GM08714 (cell line): ENCODE results near the gene CDKAL1.

Source experiments
- H3K4me3 ChIP-seq: fragments of 200-500 bp; sonication (Bioruptor generic); 2 replicates; pipeline ENCODE4 v1.5.1; 2014; ENCODE audit warnings: mild to moderate bottlenecking, low read length, inconsistent platforms
- ZNF274 ChIP-seq: IDR thresholded peaks from 2 replicates; pipeline ENCODE4 v1.6.1; 2012; ENCODE audit warnings: mild to moderate bottlenecking, low read depth, low read length

Gene CDKAL1

GRCh38 chr6:20876561-20876960 is 342.3 kb downstream of the CDKAL1 start:
- TF ChIP-seq ZNF274, result no peak
- no peak overlapping the region for H3K4me3 ChIP-seq

- no peak for TF ChIP-seq ZNF274
- H3K4me3 ChIP-seq, result no peak overlapping the region
Measured at GRCh38 chr6:20877008-20877937, 343.0 kb downstream of the CDKAL1 start.

- no peak for TF ChIP-seq ZNF274
- no peak overlapping the region for H3K4me3 ChIP-seq
Measured at GRCh38 chr6:20879121-20879520, 344.9 kb downstream of the CDKAL1 start.

DNA sequence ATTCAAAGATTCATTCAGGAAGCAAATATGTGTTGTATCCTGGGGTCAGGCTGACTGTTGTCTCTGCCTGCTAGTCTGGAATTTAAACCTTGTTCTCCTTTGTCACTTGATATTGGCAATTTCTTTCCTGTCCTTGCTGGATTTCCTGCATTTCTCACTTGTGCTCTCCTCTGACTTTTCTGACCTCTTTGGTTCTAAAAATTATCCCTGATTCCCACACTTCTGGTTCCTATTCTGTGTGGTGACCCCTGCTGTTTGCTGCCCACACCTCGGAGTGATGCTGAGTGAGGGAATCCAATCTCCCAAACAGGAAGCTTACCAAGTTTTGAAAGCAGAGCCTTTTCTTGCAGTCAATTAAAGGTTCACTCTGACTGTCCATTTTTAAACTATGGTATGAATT is 345.3 kb downstream of the CDKAL1 start:
- 0 out of 2 replicates have a peak overlapping the region, but pooled peaks have one; percentile 8 for H3K4me3 ChIP-seq
- TF ChIP-seq ZNF274, result no peak

DNA sequence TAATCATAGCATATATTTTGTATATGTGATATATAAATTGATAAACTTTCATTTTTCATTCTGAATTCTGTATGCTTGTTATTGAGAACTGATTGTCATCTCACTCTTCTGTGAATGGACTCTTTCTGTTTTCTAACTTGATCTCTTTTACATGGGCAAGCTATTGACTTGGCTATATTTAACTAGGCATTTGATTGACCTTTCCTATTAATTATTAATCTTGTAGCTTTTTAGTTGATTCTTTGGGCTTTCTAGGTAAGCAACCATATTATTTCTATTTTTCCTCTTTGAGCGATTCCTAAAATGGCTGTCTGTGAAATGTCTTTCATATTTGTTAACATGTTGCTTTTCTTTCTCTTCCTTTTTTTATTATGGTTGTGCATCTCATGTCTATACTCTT is 347.1 kb downstream of the CDKAL1 start:
- TF ChIP-seq ZNF274, result no peak
- no peak overlapping the region for H3K4me3 ChIP-seq

GRCh38 chr6:20882014-20882413 is 347.8 kb downstream of the CDKAL1 start:
- H3K4me3 ChIP-seq, result no peak overlapping the region
- no peak for TF ChIP-seq ZNF274

DNA sequence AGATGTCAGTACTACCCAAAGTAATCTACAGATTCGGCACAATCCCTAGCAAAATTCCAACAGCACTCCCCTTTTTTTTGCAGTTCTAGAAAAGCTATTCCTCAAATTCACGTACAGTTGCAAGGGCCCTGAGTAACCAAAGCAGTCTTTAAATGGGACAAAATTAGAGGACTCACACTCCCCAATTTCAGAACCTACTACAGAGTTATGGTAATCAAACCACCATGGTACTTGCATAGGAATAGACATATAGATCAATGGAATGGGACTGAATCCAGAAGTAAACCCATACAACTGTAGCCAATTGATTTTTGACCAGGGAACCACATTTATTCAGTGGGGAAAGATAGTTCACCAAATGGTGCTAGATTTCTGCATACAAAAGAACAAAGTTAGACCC is 350.8 kb downstream of the CDKAL1 start:
- no peak overlapping the region for H3K4me3 ChIP-seq
- TF ChIP-seq ZNF274, result 0 out of 2 replicates have a peak, but pooled peaks have one; percentile 33

DNA sequence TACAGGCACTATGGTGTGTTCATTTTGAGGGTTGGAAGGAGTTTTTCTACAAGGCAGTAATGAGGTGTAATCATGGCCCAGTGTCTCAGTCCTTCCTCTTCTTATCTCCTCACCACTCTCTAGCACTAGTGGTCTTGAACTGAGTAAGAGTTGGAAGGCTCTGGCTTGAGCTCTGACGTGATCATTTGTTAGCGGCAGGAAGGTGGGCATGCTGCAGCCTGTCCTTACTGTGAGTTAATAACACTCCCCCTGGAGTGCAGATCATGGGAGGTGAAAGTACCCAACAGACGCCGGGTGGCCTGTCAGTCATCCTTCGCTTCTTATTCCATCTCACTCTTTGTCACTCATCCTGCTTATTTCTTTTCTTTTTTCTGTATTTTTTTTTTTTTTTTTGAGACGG is 356.9 kb downstream of the CDKAL1 start:
- no peak for TF ChIP-seq ZNF274
- no peak overlapping the region for H3K4me3 ChIP-seq

GRCh38 chr6:20892365-20892764 is 358.1 kb downstream of the CDKAL1 start:
- no peak for TF ChIP-seq ZNF274
- H3K4me3 ChIP-seq, result no peak overlapping the region

DNA sequence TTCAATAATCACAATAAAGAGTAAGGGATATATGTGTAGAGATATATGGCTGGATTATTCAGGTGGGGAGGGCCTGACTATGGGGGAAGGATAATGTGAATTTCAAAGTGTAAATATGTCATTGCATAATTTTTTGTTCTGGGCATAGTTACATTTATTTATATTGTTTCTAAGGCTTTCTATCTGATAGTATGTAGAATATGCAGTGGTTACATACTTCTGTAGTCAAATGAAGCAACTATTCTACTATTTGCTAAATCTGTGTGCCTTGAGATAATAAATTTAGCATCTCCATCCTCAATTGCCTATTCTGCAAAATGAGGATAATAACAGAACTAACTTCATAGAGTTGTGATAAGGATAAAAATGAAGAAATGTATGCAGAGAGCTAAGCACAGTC is 359.2 kb downstream of the CDKAL1 start:
- H3K4me3 ChIP-seq, result no peak overlapping the region
- no peak for TF ChIP-seq ZNF274

DNA sequence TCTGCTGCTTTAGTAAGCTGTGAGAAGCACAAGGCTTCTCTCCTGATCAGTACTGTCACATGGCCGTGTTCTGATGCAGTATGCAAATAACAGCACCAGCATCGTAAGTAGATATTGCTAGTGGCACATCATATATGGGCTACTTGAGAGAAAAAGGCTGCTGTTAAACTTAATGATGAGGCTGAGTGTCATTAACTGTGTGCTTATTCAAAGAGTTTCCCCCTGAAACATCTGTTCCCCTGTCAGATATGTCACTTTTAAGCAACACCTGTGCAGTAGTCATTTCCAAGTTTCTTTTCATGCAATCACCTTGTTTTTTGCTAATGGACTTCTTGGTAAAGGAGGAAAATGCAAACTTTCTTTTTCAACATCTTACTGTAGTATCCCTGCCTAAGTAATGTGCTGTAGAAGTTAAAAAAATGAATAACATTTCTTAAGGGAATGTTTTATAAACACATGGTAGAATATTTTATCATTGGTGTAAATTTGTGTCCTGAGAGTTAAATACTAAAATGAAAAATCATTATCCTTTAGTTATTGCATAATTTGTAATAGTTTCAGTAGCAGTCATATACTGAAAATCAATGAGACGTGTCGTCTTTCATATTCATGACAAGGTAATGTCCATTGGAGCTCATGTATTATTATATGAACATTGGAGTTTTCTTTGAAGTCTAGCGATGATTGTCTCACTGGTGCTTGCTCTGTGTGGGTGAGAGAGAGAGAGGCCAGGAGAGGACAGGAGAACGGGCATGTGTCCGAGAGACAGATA is 366.3 kb downstream of the CDKAL1 start:
- no peak for TF ChIP-seq ZNF274
- H3K4me3 ChIP-seq, result no peak overlapping the region

DNA sequence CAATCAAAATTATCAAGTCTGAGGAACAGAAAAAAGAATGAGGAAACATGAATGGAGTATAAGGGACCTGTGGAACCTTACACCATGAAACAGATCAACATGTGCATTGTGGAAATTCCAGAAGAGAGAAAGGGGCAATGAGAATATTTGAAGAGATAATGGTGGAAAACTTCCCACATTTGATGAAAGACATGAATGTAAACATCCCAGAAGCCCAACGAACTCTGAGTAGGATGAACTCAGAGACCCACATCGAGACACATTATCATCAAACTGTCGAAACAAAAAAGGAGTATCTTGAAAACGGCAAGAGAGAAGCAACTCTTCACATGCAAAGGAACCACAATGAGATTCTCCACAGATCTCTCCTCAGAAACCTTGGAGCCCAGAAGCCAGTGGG is 371.1 kb downstream of the CDKAL1 start:
- no peak for TF ChIP-seq ZNF274
- no peak overlapping the region for H3K4me3 ChIP-seq

- no peak for TF ChIP-seq ZNF274
- no peak overlapping the region for H3K4me3 ChIP-seq
Measured at GRCh38 chr6:20906945-20907344, 372.7 kb downstream of the CDKAL1 start.

DNA sequence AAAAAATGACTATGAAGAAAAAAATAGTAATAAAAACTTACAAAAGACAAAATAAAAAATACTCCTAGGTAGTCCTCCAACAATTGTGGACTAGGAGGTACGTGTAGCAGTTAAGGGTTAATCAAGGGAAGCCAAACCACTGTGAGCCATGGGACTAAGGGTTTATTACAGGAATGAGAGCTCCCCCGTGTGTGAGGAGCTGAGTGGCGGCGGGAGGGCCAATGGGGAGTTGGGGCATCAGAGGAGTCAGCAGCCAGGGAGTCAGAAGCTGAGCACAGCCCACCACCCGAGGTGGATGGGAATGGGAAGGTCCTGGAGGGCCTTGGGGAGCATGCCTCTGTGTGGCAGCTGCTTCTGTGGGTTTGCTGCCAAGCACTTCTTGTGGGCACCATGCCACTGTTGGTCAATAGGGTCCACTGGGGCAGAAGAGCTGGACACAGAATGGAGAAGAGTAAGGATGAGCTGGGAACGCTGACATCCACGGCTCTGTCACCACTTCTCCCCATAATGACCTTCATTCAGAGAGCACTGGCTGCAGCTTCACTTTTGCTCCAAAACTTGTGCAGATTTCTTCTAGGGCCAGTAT is 373.3 kb downstream of the CDKAL1 start:
- H3K4me3 ChIP-seq, result no peak overlapping the region
- TF ChIP-seq ZNF274, result no peak
